Esophagus squamous epithelium (tissue), 4 donors: Measurements from ENCODE around the gene RNU7-1.

ENCODE experiments used
- POLR2A ChIP-seq, 4 donors: fragments of 450-650 bp; IDR thresholded peaks; one replicate each; pipeline ENCODE4 v1.6.1; 2017; ENCODE audit warnings: antibody characterized with exemption in 4 of 4, mild to moderate bottlenecking in 4 of 4, moderate library complexity in 3 of 4
- TF ChIP-seq, protein P1 (sequence below), 6 experiments: fragments of 450-650 bp in 4 of 6; fragments of 200-600 bp in 2 of 6; sonication (generic) in 2 of 6; IDR thresholded peaks; one replicate each; pipeline ENCODE4 v1.5.1; 2016 to 2019; ENCODE audit warnings: antibody characterized with exemption in 6 of 6, mild to moderate bottlenecking in 4 of 6, moderate library complexity in 4 of 6

DNA sequence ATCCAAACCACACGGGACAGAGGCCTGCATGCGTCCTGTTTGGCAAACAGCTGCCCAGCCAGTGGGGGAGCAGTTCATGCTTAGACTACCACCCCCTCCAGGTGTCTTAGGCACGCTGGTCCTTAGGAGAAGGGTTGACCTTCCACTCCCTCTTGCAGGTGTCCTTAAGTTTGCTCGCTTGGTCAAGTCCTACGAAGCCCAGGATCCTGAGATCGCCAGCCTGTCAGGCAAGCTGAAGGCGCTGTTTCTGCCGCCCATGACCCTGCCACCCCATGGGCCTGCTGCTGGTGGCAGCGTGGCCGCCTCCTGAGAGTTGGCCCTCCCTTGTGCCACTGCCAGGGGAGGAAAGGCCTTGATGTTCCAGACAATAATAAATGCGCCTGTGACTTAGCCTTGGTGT is 2.0 kb downstream of the RNU7-1 start:
- TF ChIP-seq, protein P1, sequence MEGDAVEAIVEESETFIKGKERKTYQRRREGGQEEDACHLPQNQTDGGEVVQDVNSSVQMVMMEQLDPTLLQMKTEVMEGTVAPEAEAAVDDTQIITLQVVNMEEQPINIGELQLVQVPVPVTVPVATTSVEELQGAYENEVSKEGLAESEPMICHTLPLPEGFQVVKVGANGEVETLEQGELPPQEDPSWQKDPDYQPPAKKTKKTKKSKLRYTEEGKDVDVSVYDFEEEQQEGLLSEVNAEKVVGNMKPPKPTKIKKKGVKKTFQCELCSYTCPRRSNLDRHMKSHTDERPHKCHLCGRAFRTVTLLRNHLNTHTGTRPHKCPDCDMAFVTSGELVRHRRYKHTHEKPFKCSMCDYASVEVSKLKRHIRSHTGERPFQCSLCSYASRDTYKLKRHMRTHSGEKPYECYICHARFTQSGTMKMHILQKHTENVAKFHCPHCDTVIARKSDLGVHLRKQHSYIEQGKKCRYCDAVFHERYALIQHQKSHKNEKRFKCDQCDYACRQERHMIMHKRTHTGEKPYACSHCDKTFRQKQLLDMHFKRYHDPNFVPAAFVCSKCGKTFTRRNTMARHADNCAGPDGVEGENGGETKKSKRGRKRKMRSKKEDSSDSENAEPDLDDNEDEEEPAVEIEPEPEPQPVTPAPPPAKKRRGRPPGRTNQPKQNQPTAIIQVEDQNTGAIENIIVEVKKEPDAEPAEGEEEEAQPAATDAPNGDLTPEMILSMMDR (IDR thresholded peaks at IDR 0.05): no peak
- no peak for TF ChIP-seq POLR2A (IDR thresholded peaks at IDR 0.05)
